ENCODE results near the gene CWC15.

The CWC15 gene

DNA sequence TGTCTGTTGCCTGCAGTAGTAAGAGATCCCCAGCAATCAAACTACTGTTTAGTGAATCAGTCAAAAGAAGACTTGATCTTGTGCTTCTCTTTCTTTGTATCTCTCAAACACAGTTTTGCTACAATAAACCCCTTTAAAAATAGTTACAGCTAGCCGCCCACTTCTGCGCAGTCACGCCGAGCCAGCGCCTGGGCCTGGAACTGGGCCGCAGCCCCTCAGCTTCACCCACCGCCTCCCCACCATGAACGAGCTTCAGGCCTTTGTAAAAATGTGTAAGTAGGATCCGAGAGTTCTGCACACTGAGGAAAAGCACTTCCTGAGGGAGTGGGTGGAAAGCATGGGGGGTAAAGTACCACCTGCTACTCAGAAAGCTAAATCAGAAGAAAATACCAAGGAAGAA, 60.5 kb downstream of the CWC15 start:
- TF ChIP-seq CTCF (IDR thresholded peaks at IDR 0.05; ENCODE audit: extremely low read depth, missing control alignments) = no peak

More for the DNA sequence above, 60.5 kb downstream of the CWC15 start:
- DNase-seq (ENCODE audit: low spot score) = no peak

Measured in GM20000 (cell line).